ENCODE measurements around the gene CENPC. TPM values are rescaled to one million over a fixed set of nuclear protein-coding genes. Genes with fewer than 3 reads are reported as not detected.
"Not testable (repeated sequence)": the region's sequence is repeated elsewhere in the genome, so short reads cannot be mapped to it uniquely, and the experiment has no call there.

Gene CENPC
- total and polyA plus RNA-seq, 7 donors = 4.9 to 30.0 (median 20.6) TPM

GRCh38 chr4:67448621-67449020 lies 96.7 kb downstream of the CENPC start:
- intact Hi-C loops (cut with DNase I) = no loop called here
- no peaks in the 10 kb centered on the region for H3K9me3 ChIP-seq
- H3K27ac ChIP-seq = no peak overlapping the region
- H3K36me3 ChIP-seq = peaks cover 0 to 4% (median 3%) of the 10 kb centered on the region in 4 donors
- no peak for DNase-seq
- H3K27me3 ChIP-seq = no peaks in the 10 kb centered on the region
- H3K4me1 ChIP-seq = no peaks in the 10 kb centered on the region
- no peak overlapping the region for H3K4me3 ChIP-seq
- no peak for TF ChIP-seq POLR2AphosphoS5 (IDR thresholded peaks at IDR 0.05)
- TF ChIP-seq EP300 (IDR thresholded peaks at IDR 0.05) = no peak
- TF ChIP-seq POLR2A (IDR thresholded peaks at IDR 0.05) = no peak
- no peak for TF ChIP-seq CTCF (IDR thresholded peaks at IDR 0.05)

DNA sequence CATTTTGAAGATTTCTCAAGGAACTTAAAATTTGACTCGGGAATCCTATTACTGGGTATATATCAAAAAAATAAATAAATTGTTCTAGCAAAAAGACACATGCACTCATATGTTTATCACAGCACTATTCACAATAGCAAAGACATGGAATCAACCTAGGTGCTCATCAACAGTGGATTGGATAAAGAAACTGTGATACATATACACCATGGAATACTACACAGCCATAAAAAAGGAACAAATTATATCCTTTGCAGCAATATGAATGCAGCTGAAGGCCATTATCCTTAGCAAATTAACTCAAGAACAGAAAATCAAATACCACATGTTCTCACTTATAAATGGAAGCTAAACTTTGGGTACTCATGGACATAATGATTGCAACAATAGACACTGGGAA lies 97.4 kb downstream of the CENPC start:
- Histone ChIP-seq H3K9me3 (no peaks in the 10 kb centered on the region), H3K36me3 (peaks cover 0 to 4% (median 0%) of the 10 kb centered on the region in 4 donors), H3K4me1 (no peaks in the 10 kb centered on the region), H3K27ac (no peak overlapping the region), H3K4me3 (no peak overlapping the region), H3K27me3 (no peaks in the 10 kb centered on the region)
- intact Hi-C loops (cut with DNase I) = no loop called here
- WGBS, 2 donors = 95 to 98% methylated on average over 1 of the region's 1 CpG
- no peak for TF ChIP-seq POLR2A (IDR thresholded peaks at IDR 0.05)
- TF ChIP-seq CTCF (IDR thresholded peaks at IDR 0.05) = no peak
- no peak for TF ChIP-seq EP300 (IDR thresholded peaks at IDR 0.05)
- no peak for TF ChIP-seq POLR2AphosphoS5 (IDR thresholded peaks at IDR 0.05)
- DNase-seq = no peak

- H3K27ac ChIP-seq = no peak overlapping the region
- H3K36me3 ChIP-seq = peaks cover 0 to 4% (median 0%) of the 10 kb centered on the region in 4 donors
- 11 to 76% methylated on average over 1 of the region's 1 CpG for WGBS, 2 donors
These were observed 98.5 kb downstream of the CENPC start for GRCh38 chr4:67446811-67447210.

DNA sequence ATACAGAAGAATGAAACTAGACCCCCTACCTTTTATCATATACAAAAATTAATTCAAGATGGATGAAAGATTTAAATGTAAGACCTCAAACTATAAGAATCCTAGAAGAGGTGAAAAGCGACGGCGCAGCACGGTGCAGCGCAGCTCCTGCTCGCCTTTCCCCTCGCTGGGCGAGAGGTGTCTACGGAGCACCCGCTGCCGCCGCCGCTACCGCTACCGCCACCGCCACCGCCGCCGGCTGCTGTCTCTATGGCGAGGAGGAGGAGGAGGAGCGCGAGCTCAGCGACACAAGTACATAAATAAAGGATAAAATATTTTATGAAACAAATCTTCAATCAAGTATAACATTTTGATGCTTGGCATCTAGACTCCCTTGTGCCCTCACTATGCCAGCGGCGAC lies 99.4 kb downstream of the CENPC start:
- WGBS, 2 donors = 87% methylated on average over 25 of the region's 25 CpGs

More at GRCh38 chr4:67446811-67447210, 98.5 kb downstream of the CENPC start:
- intact Hi-C loops (cut with DNase I) = no loop called here
- no peaks in the 10 kb centered on the region for H3K9me3 ChIP-seq
- no peak for TF ChIP-seq EP300 (IDR thresholded peaks at IDR 0.05)
- TF ChIP-seq CTCF (IDR thresholded peaks at IDR 0.05) = no peak
- TF ChIP-seq POLR2AphosphoS5 (IDR thresholded peaks at IDR 0.05) = no peak
- TF ChIP-seq POLR2A (IDR thresholded peaks at IDR 0.05) = no peak
- no peaks in the 10 kb centered on the region for H3K27me3 ChIP-seq
- no peaks in the 10 kb centered on the region for H3K4me1 ChIP-seq
- H3K4me3 ChIP-seq = no peak overlapping the region
- DNase-seq = no peak

GRCh38 chr4:67438975-67439374 lies 106.3 kb downstream of the CENPC start:
- intact Hi-C loops (cut with DNase I) = no loop called here
- Histone ChIP-seq H3K27ac (no peak overlapping the region), H3K9me3 (no peaks in the 10 kb centered on the region)

More for the DNA sequence above, 99.4 kb downstream of the CENPC start:
- intact Hi-C loops (cut with DNase I); DNase-seq; H3K27me3 ChIP-seq; H3K36me3 ChIP-seq; H3K27ac ChIP-seq; H3K4me1 ChIP-seq; H3K4me3 ChIP-seq; H3K9me3 ChIP-seq: not testable (repeated sequence)

More at GRCh38 chr4:67438975-67439374, 106.3 kb downstream of the CENPC start:
- no peak for DNase-seq
- H3K27me3 ChIP-seq = no peaks in the 10 kb centered on the region
- H3K36me3 ChIP-seq = no peaks in the 10 kb centered on the region
- TF ChIP-seq CTCF (IDR thresholded peaks at IDR 0.05) = no peak
- no peak for TF ChIP-seq POLR2A (IDR thresholded peaks at IDR 0.05)
- no peak for TF ChIP-seq EP300 (IDR thresholded peaks at IDR 0.05)
- TF ChIP-seq POLR2AphosphoS5 (IDR thresholded peaks at IDR 0.05) = no peak
- H3K4me3 ChIP-seq = no peak overlapping the region
- WGBS, 2 donors = 83 to 90% methylated on average over 4 of the region's 4 CpGs
- H3K4me1 ChIP-seq = no peaks in the 10 kb centered on the region

Data from sigmoid colon (tissue), 7 donors.